ENCODE results near the gene AKR1C3.
"Not testable (repeated sequence)": the region's sequence is repeated elsewhere in the genome, so short reads cannot be mapped to it uniquely, and the experiment has no call there.

The AKR1C3 gene

GRCh38 chr10:5088703-5089261 is 5.4 kb upstream of the AKR1C3 start:
- no peak for DNase-seq (ENCODE audit: low spot score)

- DNase-seq (ENCODE audit: low spot score) = no peak
These were observed 4.3 kb upstream of the AKR1C3 start for GRCh38 chr10:5089865-5090264.

- no peak for DNase-seq (ENCODE audit: low spot score)
These were observed 3.7 kb upstream of the AKR1C3 start for GRCh38 chr10:5090551-5090950.

GRCh38 chr10:5091196-5091595 is 3.0 kb upstream of the AKR1C3 start:
- DNase-seq (ENCODE audit: low spot score) = no peak

- DNase-seq (ENCODE audit: low spot score) = no peak
These were observed 1.8 kb upstream of the AKR1C3 start for GRCh38 chr10:5092375-5092774.

- DNase-seq (ENCODE audit: low spot score) = no peak
These were observed 1.1 kb upstream of the AKR1C3 start for GRCh38 chr10:5092848-5093790.

GRCh38 chr10:5095687-5096086 is 1.5 kb downstream of the AKR1C3 start:
- DNase-seq (ENCODE audit: low spot score) = no peak

GRCh38 chr10:5096108-5096507 is 1.9 kb downstream of the AKR1C3 start:
- DNase-seq (ENCODE audit: low spot score) = no peak

- DNase-seq (ENCODE audit: low spot score) = not testable (repeated sequence)
These were observed 8.3 kb downstream of the AKR1C3 start for GRCh38 chr10:5102479-5102878.

- no peak for DNase-seq (ENCODE audit: low spot score)
These were observed 9.3 kb downstream of the AKR1C3 start for GRCh38 chr10:5103481-5103880.

GRCh38 chr10:5105626-5106025 is 11.4 kb downstream of the AKR1C3 start:
- DNase-seq (ENCODE audit: low spot score) = no peak

GRCh38 chr10:5106553-5106952 is 12.3 kb downstream of the AKR1C3 start:
- DNase-seq (ENCODE audit: low spot score) = no peak

GRCh38 chr10:5107860-5108526 is 13.8 kb downstream of the AKR1C3 start:
- no peak for DNase-seq (ENCODE audit: low spot score)

GRCh38 chr10:5108658-5109416 is 14.6 kb downstream of the AKR1C3 start:
- DNase-seq (ENCODE audit: low spot score) = no peak

GRCh38 chr10:5109861-5110260 is 15.6 kb downstream of the AKR1C3 start:
- not testable (repeated sequence) for DNase-seq (ENCODE audit: low spot score)

- DNase-seq (ENCODE audit: low spot score) = no peak
These were observed 22.4 kb downstream of the AKR1C3 start for GRCh38 chr10:5116621-5117020.

- no peak for DNase-seq (ENCODE audit: low spot score)
These were observed 22.8 kb downstream of the AKR1C3 start for GRCh38 chr10:5117026-5117425.

- DNase-seq (ENCODE audit: low spot score) = not testable (repeated sequence)
These were observed 25.8 kb downstream of the AKR1C3 start for GRCh38 chr10:5119997-5120396.

GRCh38 chr10:5123886-5124285 is 29.7 kb downstream of the AKR1C3 start:
- no peak for DNase-seq (ENCODE audit: low spot score)

GRCh38 chr10:5125315-5126044 is 31.3 kb downstream of the AKR1C3 start:
- no peak for DNase-seq (ENCODE audit: low spot score)

GRCh38 chr10:5135581-5135980 is 41.4 kb downstream of the AKR1C3 start:
- DNase-seq (ENCODE audit: low spot score) = no peak

Measured in globus pallidus (tissue), 1 donor.